Measurements from ENCODE around the gene AP1S1. TPM values are rescaled to one million over a fixed set of nuclear protein-coding genes. Genes with fewer than 3 reads are reported as not detected.
"Not testable (repeated sequence)": the region's sequence is repeated elsewhere in the genome, so short reads cannot be mapped to it uniquely, and the experiment has no call there.

The AP1S1 gene
- total RNA-seq, 1 experiment from 2014 or later, result 227 TPM

- Histone ChIP-seq H3F3A (ENCODE audit: insufficient read depth, low read depth) (peaks cover 57% of the 10 kb centered on the region), H3K4me2 (peak overlapping the region; percentile 92), H2AFZ (no peak overlapping the region), H3K4me1 (replicated peaks; ENCODE audit: insufficient read depth) (peaks cover 64% of the 10 kb centered on the region), H3K9me3 (ENCODE audit: insufficient read depth, low read depth) (no peaks in the 10 kb centered on the region), H3K79me2 (ENCODE audit: low read depth) (peaks cover 15% of the 10 kb centered on the region; the same call in 1 of the 2 replicates), H3K36me3 (ENCODE audit: low read depth) (no peaks in the 10 kb centered on the region), H3K4me3 (peak overlapping the region; percentile 45; the same call in 1 of the 2 replicates), H3K27me3 (ENCODE audit: insufficient read depth, low read depth) (no peaks in the 10 kb centered on the region), H4K20me1 (ENCODE audit: insufficient read depth) (no peaks in the 10 kb centered on the region), H3K9me2 (ENCODE audit: insufficient read depth) (no peaks in the 10 kb centered on the region), H3K27ac (peak overlapping the region; percentile 99)
- TF ChIP-seq CTCF (conservative IDR thresholded peaks at IDR 0.05) (no peak), EZH2 (IDR thresholded peaks at IDR 0.05; ENCODE audit: low read depth) (no peak)
- BruUV-seq (replicated peaks), result TSS peak; percentile 69
- ChIA-PET CTCF (interaction anchor here (0.9 to 1.9 kb wide), 4 partner anchors 11 to 125 kb away, joined by 3 to 17 read pairs (median 4); no protein-coding TSS in a partner anchor), POLR2A (ENCODE audit: unreplicated experiment) (interaction anchor here (0.7 to 1.9 kb wide), 4 partner anchors 17 to 90 kb away, joined by 3 to 22 read pairs (median 4); partner anchors contain the start of gene ZNHIT1)
- intact Hi-C loops (cut with micrococcal nuclease; ENCODE audit: unreplicated experiment), result no loop called here
- DNase-seq, result no peak
These were observed 26.7 kb upstream of the AP1S1 start for GRCh38 chr7:101127460-101128039.

- H3K36me3 ChIP-seq (ENCODE audit: low read depth), result no peaks in the 10 kb centered on the region
- peaks cover 50% of the 10 kb centered on the region for H3F3A ChIP-seq (ENCODE audit: insufficient read depth, low read depth)
- H3K79me2 ChIP-seq (ENCODE audit: low read depth), result peaks cover 9% of the 10 kb centered on the region; the same call in 1 of the 2 replicates
- no peaks in the 10 kb centered on the region for H3K27me3 ChIP-seq (ENCODE audit: insufficient read depth, low read depth)
- DNase-seq, result peak; percentile 61 to 72
- ChIA-PET POLR2A (ENCODE audit: unreplicated experiment) (interaction anchor here (0.7 to 1.2 kb wide), 2 partner anchors 18 to 25 kb away, joined by 3 to 4 read pairs; no protein-coding TSS in a partner anchor), CTCF (interaction anchor here (0.9 to 1.0 kb wide), 3 partner anchors 10 to 124 kb away, joined by 3 to 4 read pairs (median 3); no protein-coding TSS in a partner anchor)
- no peaks in the 10 kb centered on the region for H4K20me1 ChIP-seq (ENCODE audit: insufficient read depth)
- no peaks in the 10 kb centered on the region for H3K9me3 ChIP-seq (ENCODE audit: insufficient read depth, low read depth)
- H3K27ac ChIP-seq, result peak overlapping the region; percentile 99; the same call in 1 of the 2 replicates
- peak overlapping the region; percentile 92 for H3K4me2 ChIP-seq
- intact Hi-C loops (cut with micrococcal nuclease; ENCODE audit: unreplicated experiment), result no loop called here
- no peaks in the 10 kb centered on the region for H3K9me2 ChIP-seq (ENCODE audit: insufficient read depth)
- H3K4me3 ChIP-seq, result peak overlapping the region; percentile 45; the same call in 1 of the 2 replicates
- TF ChIP-seq EZH2 (IDR thresholded peaks at IDR 0.05; ENCODE audit: low read depth), result no peak
- H2AFZ ChIP-seq, result no peak overlapping the region
- H3K4me1 ChIP-seq (replicated peaks; ENCODE audit: insufficient read depth), result peaks cover 57% of the 10 kb centered on the region
- BruUV-seq (replicated peaks), result no TSS peak
These were observed 26.0 kb upstream of the AP1S1 start for GRCh38 chr7:101128040-101128834.

- Histone ChIP-seq H3F3A (ENCODE audit: insufficient read depth, low read depth) (peaks cover 45% of the 10 kb centered on the region), H3K9me3 (ENCODE audit: insufficient read depth, low read depth) (no peaks in the 10 kb centered on the region), H3K4me3 (no peak overlapping the region), H3K4me1 (replicated peaks; ENCODE audit: insufficient read depth) (peaks cover 47% of the 10 kb centered on the region), H3K27me3 (ENCODE audit: insufficient read depth, low read depth) (no peaks in the 10 kb centered on the region), H3K79me2 (ENCODE audit: low read depth) (0 out of 2 replicates have a peak, but pooled peaks cover 8% of the 10 kb centered on the region), H3K9me2 (ENCODE audit: insufficient read depth) (no peaks in the 10 kb centered on the region), H3K36me3 (ENCODE audit: low read depth) (no peaks in the 10 kb centered on the region), H3K4me2 (no peak overlapping the region), H4K20me1 (ENCODE audit: insufficient read depth) (no peaks in the 10 kb centered on the region), H3K27ac (no peak overlapping the region), H2AFZ (no peak overlapping the region)
- no peak for DNase-seq
- CTCF ChIA-PET, result interaction anchor here (0.6 kb wide), 1 partner anchor 49 kb away, joined by 3 read pairs; no protein-coding TSS in a partner anchor
- TF ChIP-seq CTCF (conservative IDR thresholded peaks at IDR 0.05) (no peak), EZH2 (IDR thresholded peaks at IDR 0.05; ENCODE audit: low read depth) (no peak)
- no TSS peak for BruUV-seq (replicated peaks)
- intact Hi-C loops (cut with micrococcal nuclease; ENCODE audit: unreplicated experiment), result no loop called here
- POLR2A ChIA-PET (ENCODE audit: unreplicated experiment), result no interaction called here
These were observed 24.6 kb upstream of the AP1S1 start for GRCh38 chr7:101129603-101130117.

- CTCF ChIA-PET, result interaction anchor here (0.6 kb wide), 1 partner anchor 108 kb away, joined by 4 read pairs; no protein-coding TSS in a partner anchor
- not testable (repeated sequence) for H3K4me2 ChIP-seq
- POLR2A ChIA-PET (ENCODE audit: unreplicated experiment), result interaction anchor here (0.6 to 0.8 kb wide), 2 partner anchors 16 to 188 kb away, joined by 7 to 17 read pairs; partner anchors contain the start of gene IFT22
These were observed 21.4 kb upstream of the AP1S1 start for GRCh38 chr7:101132626-101133600.

More at GRCh38 chr7:101132626-101133600, 21.4 kb upstream of the AP1S1 start:
- intact Hi-C loops (cut with micrococcal nuclease; ENCODE audit: unreplicated experiment); H3K36me3 ChIP-seq (ENCODE audit: low read depth); H3K27me3 ChIP-seq (ENCODE audit: insufficient read depth, low read depth); H3K9me2 ChIP-seq (ENCODE audit: insufficient read depth); H3K9me3 ChIP-seq (ENCODE audit: insufficient read depth, low read depth); BruUV-seq (replicated peaks); H2AFZ ChIP-seq; H3K79me2 ChIP-seq (ENCODE audit: low read depth); H3K4me3 ChIP-seq; H4K20me1 ChIP-seq (ENCODE audit: insufficient read depth); H3K27ac ChIP-seq; DNase-seq: not testable (repeated sequence)
- peaks cover 30% of the 10 kb centered on the region for H3K4me1 ChIP-seq (replicated peaks; ENCODE audit: insufficient read depth)
- H3F3A ChIP-seq (ENCODE audit: insufficient read depth, low read depth), result peaks cover 28% of the 10 kb centered on the region
